ENCODE measurements around the gene BMI1.
"Not testable (repeated sequence)": the region's sequence is repeated elsewhere in the genome, so short reads cannot be mapped to it uniquely, and the experiment has no call there.

The BMI1 gene

GRCh38 chr10:22345301-22346095, 24.6 kb downstream of the BMI1 start, which contains the start of gene SPAG6:
Gene SPAG6, plus strand, starts transcription at chr10:22345496. Its CDS starts 116 bp downstream, at chr10:22345612.
- TF ChIP-seq, protein P1, sequence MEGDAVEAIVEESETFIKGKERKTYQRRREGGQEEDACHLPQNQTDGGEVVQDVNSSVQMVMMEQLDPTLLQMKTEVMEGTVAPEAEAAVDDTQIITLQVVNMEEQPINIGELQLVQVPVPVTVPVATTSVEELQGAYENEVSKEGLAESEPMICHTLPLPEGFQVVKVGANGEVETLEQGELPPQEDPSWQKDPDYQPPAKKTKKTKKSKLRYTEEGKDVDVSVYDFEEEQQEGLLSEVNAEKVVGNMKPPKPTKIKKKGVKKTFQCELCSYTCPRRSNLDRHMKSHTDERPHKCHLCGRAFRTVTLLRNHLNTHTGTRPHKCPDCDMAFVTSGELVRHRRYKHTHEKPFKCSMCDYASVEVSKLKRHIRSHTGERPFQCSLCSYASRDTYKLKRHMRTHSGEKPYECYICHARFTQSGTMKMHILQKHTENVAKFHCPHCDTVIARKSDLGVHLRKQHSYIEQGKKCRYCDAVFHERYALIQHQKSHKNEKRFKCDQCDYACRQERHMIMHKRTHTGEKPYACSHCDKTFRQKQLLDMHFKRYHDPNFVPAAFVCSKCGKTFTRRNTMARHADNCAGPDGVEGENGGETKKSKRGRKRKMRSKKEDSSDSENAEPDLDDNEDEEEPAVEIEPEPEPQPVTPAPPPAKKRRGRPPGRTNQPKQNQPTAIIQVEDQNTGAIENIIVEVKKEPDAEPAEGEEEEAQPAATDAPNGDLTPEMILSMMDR (IDR thresholded peaks at IDR 0.05; ENCODE audit: low read depth, low read length) = no peak
- no peak for DNase-seq (ENCODE audit: extremely low read depth, low read depth)

DNA sequence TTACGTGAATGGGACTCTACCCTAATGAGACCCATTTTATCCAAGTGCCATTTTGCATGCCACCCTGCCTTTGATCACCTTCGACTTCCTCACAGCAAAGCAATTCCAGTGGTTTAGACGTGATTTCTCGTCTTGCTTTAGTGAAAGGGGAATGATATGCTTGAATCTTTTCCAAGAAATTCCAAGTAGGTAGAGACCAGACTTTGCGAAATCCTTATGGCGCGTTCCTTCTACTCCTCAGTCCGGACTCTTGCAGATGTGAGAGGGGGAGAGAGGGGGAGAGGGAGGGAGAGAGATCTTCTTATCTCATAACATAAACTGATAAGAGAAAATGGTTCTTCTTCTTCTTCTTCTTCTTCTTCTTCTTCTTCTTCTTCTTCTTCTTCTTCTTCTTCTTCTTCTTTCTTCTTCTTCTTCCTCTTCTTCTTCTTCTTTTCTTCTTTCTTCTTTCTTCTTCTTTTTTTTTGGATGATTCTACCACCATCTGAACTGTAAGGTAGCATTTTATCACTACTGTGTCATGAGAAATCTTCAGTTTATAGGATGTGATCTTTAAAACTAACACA, 25.3 kb downstream of the BMI1 start:
- TF ChIP-seq, protein P1 (IDR thresholded peaks at IDR 0.05; ENCODE audit: low read depth, low read length) = no peak
- DNase-seq (ENCODE audit: extremely low read depth, low read depth) = no peak

GRCh38 chr10:22349755-22350154, 28.9 kb downstream of the BMI1 start:
- TF ChIP-seq, protein P1 (IDR thresholded peaks at IDR 0.05; ENCODE audit: low read depth, low read length) = no peak
- no peak for DNase-seq (ENCODE audit: extremely low read depth, low read depth)

GRCh38 chr10:22351131-22351703, 30.3 kb downstream of the BMI1 start:
- TF ChIP-seq, protein P1 (IDR thresholded peaks at IDR 0.05; ENCODE audit: low read depth, low read length) = no peak
- DNase-seq (ENCODE audit: extremely low read depth, low read depth) = no peak

GRCh38 chr10:22356324-22356873, 35.5 kb downstream of the BMI1 start:
- TF ChIP-seq, protein P1 (IDR thresholded peaks at IDR 0.05; ENCODE audit: low read depth, low read length) = no peak
- DNase-seq (ENCODE audit: extremely low read depth, low read depth) = no peak

DNA sequence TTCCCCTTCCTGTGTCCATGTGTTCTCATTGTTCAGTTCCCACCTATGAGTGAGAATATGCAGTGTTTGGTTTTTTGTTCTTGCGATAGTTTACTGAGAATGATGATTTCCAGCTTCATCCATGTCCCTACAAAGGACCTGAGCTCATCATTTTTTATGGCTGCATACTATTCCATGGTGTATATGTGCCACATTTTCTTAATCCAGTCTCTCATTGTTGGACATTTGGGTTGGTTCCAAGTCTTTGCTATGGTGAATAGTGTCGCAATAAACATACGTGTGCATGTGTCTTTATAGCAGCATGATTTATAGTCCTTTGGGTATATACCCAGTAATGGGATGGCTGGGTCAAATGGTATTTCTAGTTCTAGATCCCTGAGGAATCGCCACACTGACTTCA, 36.9 kb downstream of the BMI1 start:
- not testable (repeated sequence) for DNase-seq (ENCODE audit: extremely low read depth, low read depth)

GRCh38 chr10:22363305-22363704, 42.4 kb downstream of the BMI1 start:
- DNase-seq (ENCODE audit: extremely low read depth, low read depth) = no peak
- TF ChIP-seq, protein P1 (IDR thresholded peaks at IDR 0.05; ENCODE audit: low read depth, low read length) = no peak

Measured in AG09319 (cell line).